A549 treated with dexamethasone at 1 μM for 4 hours (cell line): ENCODE results near the gene PPP4R3A. TPM values are rescaled to one million over a fixed set of nuclear protein-coding genes. Genes with fewer than 3 reads are reported as not detected.

Source experiments
- total RNA-seq: library from RNA; stranded (reverse); fragments of 200-300 nt; extraction: Qiagen RNA extraction; gene quantifications from 5 replicates; pipeline ENCODE4 v1.2.3, GENCODE V29; 2022

PPP4R3A gene
- total RNA-seq: 85.3 to 94.0 TPM (median 90.6 TPM) in 5 replicates

GRCh38 chr14:91510171-91511042, at the start of gene PPP4R3A:
TSS of gene PPP4R3A (minus strand) at chr14:91510310. CDS start at chr14:91509647, 663 bp downstream.

GRCh38 chr14:91417120-91417982, 92.8 kb downstream of the PPP4R3A start, which contains the start of gene CCDC88C:
TSS of gene CCDC88C (minus strand) at chr14:91417820. CDS start at chr14:91417690, 130 bp downstream.

Other genes starting within 250 kb of the PPP4R3A start
- gene CCDC88C, start 92.5 kb downstream of the PPP4R3A start, total RNA-seq: 5.4 to 7.2 TPM (median 6.3 TPM) in 5 replicates
- not detected in 5 replicates for gene CATSPERB, start 221.8 kb upstream of the PPP4R3A start, total RNA-seq